Body of pancreas (tissue), 4 donors: ENCODE results near the gene MGAT4B. TPM values are rescaled to one million over a fixed set of nuclear protein-coding genes. Genes with fewer than 3 reads are reported as not detected.
"Not testable (repeated sequence)": the region's sequence is repeated elsewhere in the genome, so short reads cannot be mapped to it uniquely, and the experiment has no call there.

Experiments
- ATAC-seq: fragments of 150-250 bp; one replicate; pipeline ENCODE4 v1.9.1; 2016
- DNase-seq, 4 donors: peaks; one replicate each; pipeline ENCODE4 v3.0.0-alpha.2; 2019
- H3K27ac ChIP-seq, 4 donors: fragments of 200-600 bp; sonication (generic); 1 replicate in 3 of 4; 2 replicates in 1 of 4; pipeline versions ENCODE4 v1.5.1 to v1.6.1; 2016 to 2019; ENCODE audit warnings: mild to moderate bottlenecking in 1 of 4, mixed read lengths in 1 of 4, moderate library complexity in 1 of 4
- H3K27me3 ChIP-seq, 2 donors: fragments of 200-600 bp; sonication (generic); one replicate each; pipeline ENCODE4 v1.6.0; 2016; ENCODE audit warnings: mild to moderate bottlenecking in 1 of 2
- H3K36me3 ChIP-seq, 2 donors: fragments of 200-600 bp; sonication (generic); replicated peaks in 1 of 2; 2 replicates each; pipeline ENCODE4 v1.5.1; 2016; ENCODE audit warnings: low read depth in 2 of 2; ENCODE audit not compliant: insufficient read depth in 1 of 2
- H3K4me1 ChIP-seq: fragments of 200-600 bp; sonication (generic); one replicate; pipeline ENCODE4 v1.6.0; 2016
- H3K4me3 ChIP-seq, 2 donors: fragments of 200-600 bp; sonication (generic); 1 replicate in 1 of 2; 2 replicates in 1 of 2; pipeline ENCODE4 v1.5.1; 2016 to 2019
- H3K9me3 ChIP-seq, 3 donors: fragments of 200-600 bp; sonication (generic); 1 replicate in 2 of 3; 2 replicates in 1 of 3; pipeline ENCODE4 v1.5.1; 2016
- CTCF ChIP-seq, 7 experiments: fragments of 450-650 bp in 4 of 7; fragments of 200-600 bp in 3 of 7; sonication (generic) in 3 of 7; IDR thresholded peaks; one replicate each; pipeline ENCODE4 v1.5.1; 2016 to 2019; ENCODE audit warnings: antibody characterized with exemption in 7 of 7
- POLR2A ChIP-seq, 3 donors: fragments of 450-650 bp; IDR thresholded peaks; one replicate each; pipeline ENCODE4 v1.6.1; 2016; ENCODE audit warnings: antibody characterized with exemption in 3 of 3, mild to moderate bottlenecking in 2 of 3
- WGBS, 2 donors: methylation state at CpG; one replicate each; pipeline ENCODE4 v1.1.5; 2017; 5-methylcytosine and 5-hydroxymethylcytosine counted together
- intact Hi-C: fragments of 100-400 bp; cut with DNase I; formaldehyde crosslinking; loops from one replicate; pipeline ENCODE4 v1.15.1; 2023
- total RNA-seq, 2 donors: library from RNA; depleted of rRNA; stranded (reverse); fragments of >200 nt; gene quantifications; one replicate each; pipeline ENCODE4 v1.1.0, GENCODE V29; 2016

Gene MGAT4B
- total RNA-seq, 2 donors from 2014 or later: 89.0 to 90.0 TPM

- WGBS, 2 donors: 81 to 83% methylated on average over 8 to 19 of the region's 19 CpGs
- peaks cover 34 to 42% of the 10 kb centered on the region in 2 donors for H3K36me3 ChIP-seq
Measured at GRCh38 chr5:179836225-179837019, 29.8 kb upstream of the MGAT4B start.

GRCh38 chr5:179834871-179835270 lies 28.2 kb upstream of the MGAT4B start:
- H3K9me3 ChIP-seq, DNase-seq, H3K27ac ChIP-seq, intact Hi-C loops, H3K27me3 ChIP-seq, ATAC-seq, H3K4me3 ChIP-seq: not testable (repeated sequence)
- 97 to 100% methylated on average over 3 to 22 of the region's 28 CpGs for WGBS, 2 donors
- Histone ChIP-seq H3K4me1 (peaks cover 34% of the 10 kb centered on the region), H3K36me3 (peaks cover 43 to 46% of the 10 kb centered on the region in 2 donors)

More at GRCh38 chr5:179836225-179837019, 29.8 kb upstream of the MGAT4B start:
- ATAC-seq (no peak), DNase-seq (peak in 1 of 4 donors; percentile 37)
- Histone ChIP-seq H3K9me3 (no peaks in the 10 kb centered on the region), H3K27me3 (no peaks in the 10 kb centered on the region), H3K4me1 (peaks cover 37% of the 10 kb centered on the region), H3K27ac (peak overlapping the region in 1 of 4 donors; percentile 52), H3K4me3 (no peak overlapping the region)
- TF ChIP-seq POLR2A (IDR thresholded peaks at IDR 0.05) (no peak), CTCF (IDR thresholded peaks at IDR 0.05) (no peak)
- intact Hi-C loops: no loop called here

DNA sequence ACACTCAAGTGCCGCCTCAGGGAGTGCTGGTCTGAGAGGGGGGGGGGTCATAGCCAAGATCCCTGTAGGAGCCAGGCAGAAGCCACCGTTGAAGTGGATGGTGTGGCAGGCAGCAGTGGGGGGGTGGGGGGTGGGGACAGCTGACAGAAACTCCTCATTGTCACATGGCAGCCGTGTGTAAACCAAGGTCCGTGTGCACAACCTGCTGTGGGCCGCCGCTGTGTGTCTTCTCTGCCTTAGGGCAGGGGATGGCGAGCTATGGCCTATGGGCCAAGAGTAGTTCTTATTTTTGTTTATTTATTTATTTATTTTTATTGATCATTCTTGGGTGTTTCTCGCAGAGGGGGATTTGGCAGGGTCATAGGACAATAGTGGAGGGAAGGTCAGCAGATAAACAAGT lies 27.5 kb upstream of the MGAT4B start:
- Histone ChIP-seq H3K4me3 (no peak overlapping the region), H3K27ac (no peak overlapping the region), H3K9me3 (no peaks in the 10 kb centered on the region), H3K27me3 (no peaks in the 10 kb centered on the region), H3K4me1 (peaks cover 27% of the 10 kb centered on the region), H3K36me3 (peaks cover 43 to 50% of the 10 kb centered on the region in 2 donors)
- ATAC-seq: no peak
- 68 to 76% methylated on average over 8 of the region's 8 CpGs for WGBS, 2 donors
- intact Hi-C loops: no loop called here
- TF ChIP-seq CTCF (IDR thresholded peaks at IDR 0.05) (no peak), POLR2A (IDR thresholded peaks at IDR 0.05) (no peak)
- DNase-seq: no peak

DNA sequence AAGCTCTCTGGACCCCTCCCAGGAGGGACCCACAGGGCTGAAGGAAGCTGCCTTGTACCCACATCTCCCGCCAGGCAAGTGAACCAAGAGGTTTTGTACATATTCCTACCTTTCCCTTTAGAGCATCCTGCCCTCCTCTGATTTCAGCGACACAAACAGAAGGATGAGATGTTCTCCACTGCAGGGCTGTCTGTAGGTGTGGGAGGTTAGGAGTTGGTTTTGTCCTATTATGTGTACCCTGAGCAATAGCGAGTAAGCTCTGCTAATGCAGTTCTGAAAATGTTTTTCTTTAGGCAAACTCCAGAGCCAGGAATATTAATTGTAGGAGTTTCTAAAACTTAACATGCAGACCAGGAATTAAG lies 27.0 kb upstream of the MGAT4B start:
- TF ChIP-seq CTCF (IDR thresholded peaks at IDR 0.05) (no peak), POLR2A (IDR thresholded peaks at IDR 0.05) (no peak)
- Histone ChIP-seq H3K27me3 (no peaks in the 10 kb centered on the region), H3K4me1 (peaks cover 23% of the 10 kb centered on the region), H3K9me3 (no peaks in the 10 kb centered on the region), H3K36me3 (peaks cover 43 to 50% of the 10 kb centered on the region in 2 donors), H3K27ac (no peak overlapping the region), H3K4me3 (no peak overlapping the region)
- no peak for DNase-seq
- 88 to 94% methylated on average over 2 to 3 of the region's 3 CpGs for WGBS, 2 donors
- intact Hi-C loops: no loop called here
- ATAC-seq: no peak

GRCh38 chr5:179833056-179833708 lies 26.5 kb upstream of the MGAT4B start:
- Histone ChIP-seq H3K27me3 (no peaks in the 10 kb centered on the region), H3K27ac (no peak overlapping the region), H3K4me1 (peaks cover 18% of the 10 kb centered on the region), H3K4me3 (no peak overlapping the region), H3K9me3 (no peaks in the 10 kb centered on the region), H3K36me3 (peaks cover 39 to 50% of the 10 kb centered on the region in 2 donors)
- 87 to 93% methylated on average over 7 to 23 of the region's 23 CpGs for WGBS, 2 donors
- TF ChIP-seq POLR2A (IDR thresholded peaks at IDR 0.05): no peak
- no peak for DNase-seq
- ATAC-seq: no peak
- intact Hi-C loops: no loop called here
